BE2C (cell line): ENCODE data around the gene RCOR2.
A peak's percentile ranks its signal among the peaks of the same experiment; 100 is the strongest.

Experiments
- DNase-seq: peaks from one replicate; pipeline ENCODE4 v3.0.0-alpha.2; 2020
- H3K27me3 ChIP-seq: fragments of 250-450 bp; sonication (Bioruptor Pico); 2 replicates; pipeline ENCODE4 v1.5.1; 2020; ENCODE audit warnings: mild to moderate bottlenecking
- H3K36me3 ChIP-seq: fragments of 250-450 bp; sonication (Bioruptor Pico); 2 replicates; pipeline ENCODE4 v1.5.1; 2020; ENCODE audit warnings: mild to moderate bottlenecking
- H3K4me1 ChIP-seq: fragments of 250-450 bp; sonication (Bioruptor Pico); 2 replicates; pipeline ENCODE4 v1.5.1; 2020
- H3K4me3 ChIP-seq: 2 replicates; pipeline ENCODE4 v1.5.1; 2011; ENCODE audit warnings: low read depth, low read length
- H3K9me3 ChIP-seq: fragments of 250-450 bp; sonication (Bioruptor Pico); 2 replicates; pipeline ENCODE4 v1.5.1; 2020
- TF ChIP-seq, protein P1 (sequence below): IDR thresholded peaks from 2 replicates; pipeline ENCODE4 v1.5.1; 2012; ENCODE audit warnings: mild to moderate bottlenecking, low read depth, low read length

The RCOR2 gene

GRCh38 chr11:63931045-63931444 lies 14.1 kb upstream of the RCOR2 start:
- TF ChIP-seq, protein P1, sequence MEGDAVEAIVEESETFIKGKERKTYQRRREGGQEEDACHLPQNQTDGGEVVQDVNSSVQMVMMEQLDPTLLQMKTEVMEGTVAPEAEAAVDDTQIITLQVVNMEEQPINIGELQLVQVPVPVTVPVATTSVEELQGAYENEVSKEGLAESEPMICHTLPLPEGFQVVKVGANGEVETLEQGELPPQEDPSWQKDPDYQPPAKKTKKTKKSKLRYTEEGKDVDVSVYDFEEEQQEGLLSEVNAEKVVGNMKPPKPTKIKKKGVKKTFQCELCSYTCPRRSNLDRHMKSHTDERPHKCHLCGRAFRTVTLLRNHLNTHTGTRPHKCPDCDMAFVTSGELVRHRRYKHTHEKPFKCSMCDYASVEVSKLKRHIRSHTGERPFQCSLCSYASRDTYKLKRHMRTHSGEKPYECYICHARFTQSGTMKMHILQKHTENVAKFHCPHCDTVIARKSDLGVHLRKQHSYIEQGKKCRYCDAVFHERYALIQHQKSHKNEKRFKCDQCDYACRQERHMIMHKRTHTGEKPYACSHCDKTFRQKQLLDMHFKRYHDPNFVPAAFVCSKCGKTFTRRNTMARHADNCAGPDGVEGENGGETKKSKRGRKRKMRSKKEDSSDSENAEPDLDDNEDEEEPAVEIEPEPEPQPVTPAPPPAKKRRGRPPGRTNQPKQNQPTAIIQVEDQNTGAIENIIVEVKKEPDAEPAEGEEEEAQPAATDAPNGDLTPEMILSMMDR: no peak
- Histone ChIP-seq H3K4me3 (no peak overlapping the region), H3K4me1 (no peaks in the 10 kb centered on the region; the same call in 1 of the 2 replicates), H3K27me3 (no peaks in the 10 kb centered on the region), H3K36me3 (no peaks in the 10 kb centered on the region), H3K9me3 (no peaks in the 10 kb centered on the region)
- no peak for DNase-seq

GRCh38 chr11:63929616-63930015 lies 12.7 kb upstream of the RCOR2 start:
- no peak for DNase-seq
- TF ChIP-seq, protein P1: no peak
- no peaks in the 10 kb centered on the region for H3K27me3 ChIP-seq
- H3K9me3 ChIP-seq: no peaks in the 10 kb centered on the region
- no peaks in the 10 kb centered on the region for H3K36me3 ChIP-seq
- H3K4me3 ChIP-seq: no peak overlapping the region
- no peaks in the 10 kb centered on the region; the same call in 1 of the 2 replicates for H3K4me1 ChIP-seq

- peaks cover 19% of the 10 kb centered on the region for H3K4me1 ChIP-seq
Measured at GRCh38 chr11:63923319-63923718, 6.4 kb upstream of the RCOR2 start.

GRCh38 chr11:63922673-63923192 lies 5.8 kb upstream of the RCOR2 start:
- Histone ChIP-seq H3K9me3 (no peaks in the 10 kb centered on the region), H3K27me3 (no peaks in the 10 kb centered on the region), H3K4me1 (peaks cover 22% of the 10 kb centered on the region), H3K4me3 (no peak overlapping the region), H3K36me3 (no peaks in the 10 kb centered on the region)
- no peak for DNase-seq
- TF ChIP-seq, protein P1: no peak

More at GRCh38 chr11:63923319-63923718, 6.4 kb upstream of the RCOR2 start:
- Histone ChIP-seq H3K36me3 (no peaks in the 10 kb centered on the region), H3K27me3 (no peaks in the 10 kb centered on the region), H3K4me3 (no peak overlapping the region), H3K9me3 (no peaks in the 10 kb centered on the region)
- DNase-seq: no peak
- TF ChIP-seq, protein P1: no peak

GRCh38 chr11:63920939-63921417 lies 4.0 kb upstream of the RCOR2 start:
- peaks cover 22% of the 10 kb centered on the region for H3K4me1 ChIP-seq
- no peak for DNase-seq
- H3K36me3 ChIP-seq: no peaks in the 10 kb centered on the region
- H3K4me3 ChIP-seq: no peak overlapping the region
- H3K9me3 ChIP-seq: no peaks in the 10 kb centered on the region
- H3K27me3 ChIP-seq: no peaks in the 10 kb centered on the region
- TF ChIP-seq, protein P1: peak; percentile 12; the same call in 1 of the 2 replicates

DNA sequence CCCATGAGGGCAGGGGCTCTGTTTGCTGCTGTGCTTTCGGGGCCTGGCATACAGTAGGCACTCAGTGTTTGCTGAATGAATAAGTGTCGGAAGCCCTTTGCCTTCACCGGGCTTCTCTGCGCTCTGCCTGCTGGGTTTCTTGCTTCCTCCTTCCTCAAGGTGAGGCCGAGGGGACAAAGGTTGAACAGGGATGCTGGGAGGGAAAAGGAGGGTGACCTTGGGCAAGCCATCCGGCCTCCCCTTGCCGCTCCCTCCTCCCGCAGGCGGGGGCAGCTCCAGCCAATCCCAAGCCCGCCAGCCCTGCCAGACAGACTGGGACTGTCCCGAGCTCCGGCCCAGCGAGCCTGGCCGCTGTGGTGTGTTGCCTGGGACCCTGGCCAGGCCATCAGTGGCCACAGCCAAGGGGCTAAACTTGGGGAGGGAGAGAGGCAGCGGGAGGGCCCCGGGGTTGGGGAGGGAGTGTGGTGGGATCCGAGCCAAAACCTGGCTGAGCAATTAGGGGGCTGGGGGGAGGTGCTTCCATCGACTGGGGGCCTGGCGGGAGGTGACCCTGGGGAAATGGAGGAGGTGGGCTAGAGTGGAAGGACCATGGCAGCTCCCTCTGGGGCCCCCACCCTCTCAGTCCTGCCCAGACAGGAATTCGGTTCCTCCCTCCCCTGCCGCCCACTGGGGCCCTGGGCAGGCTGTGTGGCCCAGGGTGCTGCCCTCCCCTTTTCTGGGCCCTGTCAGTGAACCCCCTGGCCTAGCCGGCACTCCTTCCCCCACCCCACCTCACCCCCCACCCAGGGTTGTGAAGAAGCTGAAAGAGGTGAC lies 3.4 kb upstream of the RCOR2 start:
- Histone ChIP-seq H3K4me1 (peaks cover 22% of the 10 kb centered on the region), H3K27me3 (no peaks in the 10 kb centered on the region), H3K36me3 (no peaks in the 10 kb centered on the region), H3K9me3 (no peaks in the 10 kb centered on the region), H3K4me3 (peak overlapping the region; percentile 24; the same call in 1 of the 2 replicates)
- DNase-seq: peak; percentile 58
- TF ChIP-seq, protein P1: no peak
